Retinal pigment epithelial cell (primary cell): ENCODE results near the gene UQCR11.

Experiments
- DNase-seq: peaks from one replicate; pipeline ENCODE4 v3.0.0-alpha.2; 2010; ENCODE audit warnings: low read depth
- H3K4me3 ChIP-seq: 2 replicates; pipeline ENCODE4 v1.5.1; 2011; ENCODE audit warnings: mild to moderate bottlenecking, low read length, control low read depth, moderate library complexity
- CTCF ChIP-seq: conservative IDR thresholded peaks from 2 replicates; pipeline ENCODE4 v1.5.1; 2011; ENCODE audit warnings: low read depth, low read length, control low read depth, inconsistent platforms

Gene UQCR11

GRCh38 chr19:1577929-1578618 lies 27.2 kb downstream of the UQCR11 start:
- DNase-seq = no peak
- no peak for TF ChIP-seq CTCF
- no peak overlapping the region for H3K4me3 ChIP-seq

GRCh38 chr19:1577090-1577928 lies 28.0 kb downstream of the UQCR11 start:
- no peak for TF ChIP-seq CTCF
- H3K4me3 ChIP-seq = no peak overlapping the region
- no peak for DNase-seq

GRCh38 chr19:1576242-1577089 lies 28.8 kb downstream of the UQCR11 start:
- no peak for TF ChIP-seq CTCF
- DNase-seq = no peak
- H3K4me3 ChIP-seq = no peak overlapping the region

GRCh38 chr19:1575323-1576241 lies 29.7 kb downstream of the UQCR11 start:
- H3K4me3 ChIP-seq = no peak overlapping the region
- no peak for DNase-seq
- TF ChIP-seq CTCF = no peak

- no peak overlapping the region for H3K4me3 ChIP-seq
- no peak for DNase-seq
- TF ChIP-seq CTCF = no peak
Measured at GRCh38 chr19:1574354-1575136, 30.7 kb downstream of the UQCR11 start.
